Endodermal cell (in vitro differentiated cells): ENCODE results near the gene SGSM2. TPM values are rescaled to one million over a fixed set of nuclear protein-coding genes. Genes with fewer than 3 reads are reported as not detected.

Experiments
- DNase-seq: peaks from one replicate; pipeline ENCODE4 v3.0.0-alpha.2; 2017
- H3K27ac ChIP-seq: 2 replicates; pipeline ENCODE4 v1.5.1; 2013; ENCODE audit warnings: mild to moderate bottlenecking, low read depth, low read length, moderate library complexity
- H3K27me3 ChIP-seq: 2 replicates; pipeline ENCODE4 v1.6.1; 2013; ENCODE audit warnings: mild to moderate bottlenecking, low read length, moderate library complexity; ENCODE audit not compliant: insufficient read depth, control insufficient read depth, poor library complexity, severe bottlenecking
- H3K36me3 ChIP-seq: 2 replicates; pipeline ENCODE4 v1.7.0; 2013; ENCODE audit warnings: mild to moderate bottlenecking, low read length, moderate library complexity; ENCODE audit not compliant: control insufficient read depth, insufficient read depth
- H3K4me1 ChIP-seq: one replicate; pipeline ENCODE4 v1.7.0; 2013; ENCODE audit warnings: low read length; ENCODE audit not compliant: control insufficient read depth, insufficient read depth
- H3K4me3 ChIP-seq: 2 replicates; pipeline ENCODE4 v1.5.1; 2013; ENCODE audit warnings: mild to moderate bottlenecking, low read length, moderate library complexity
- H3K9ac ChIP-seq: 2 replicates; pipeline ENCODE4 v1.6.1; 2013; ENCODE audit warnings: mild to moderate bottlenecking, low read length, moderate library complexity; ENCODE audit not compliant: poor library complexity, severe bottlenecking; ENCODE audit errors: extremely low read depth
- H3K9me3 ChIP-seq: 2 replicates; pipeline ENCODE4 v1.6.1; 2013; ENCODE audit warnings: mild to moderate bottlenecking, low read length, moderate library complexity; ENCODE audit not compliant: control insufficient read depth
- H3K27ac Mint-ChIP-seq: 2 replicates; pipeline ENCODE4 v1.8.0; 2020; ENCODE audit warnings: mixed read lengths
- H3K27me3 Mint-ChIP-seq: 2 replicates; pipeline ENCODE4 v1.8.0; 2021; ENCODE audit warnings: mild to moderate bottlenecking, mixed read lengths; ENCODE audit not compliant: insufficient read depth
- H3K36me3 Mint-ChIP-seq: 2 replicates; pipeline ENCODE4 v1.8.0; 2020; ENCODE audit warnings: low read depth, mixed read lengths
- H3K4me1 Mint-ChIP-seq: 2 replicates; pipeline ENCODE4 v1.8.0; 2020; ENCODE audit warnings: mixed read lengths
- H3K4me3 Mint-ChIP-seq: 2 replicates; pipeline ENCODE4 v1.8.0; 2020; ENCODE audit warnings: mild to moderate bottlenecking, moderate library complexity, mixed read lengths
- H3K9me3 Mint-ChIP-seq: 2 replicates; pipeline ENCODE4 v1.8.0; 2020; ENCODE audit warnings: mild to moderate bottlenecking, mixed read lengths
- CTCF ChIP-seq: fragments of 200-600 bp; sonication (generic); conservative IDR thresholded peaks from 2 replicates; pipeline ENCODE4 v1.5.0; 2021; ENCODE audit warnings: antibody characterized with exemption, mild to moderate bottlenecking
- WGBS, 2 experiments: methylation state at CpG; one replicate each; pipeline versions ENCODE4 v1.1.5 to v1.1.7; 2013; ENCODE audit warnings: missing lambda C conversion rate in 2 of 2, mixed read lengths in 1 of 2; ENCODE audit not compliant: insufficient coverage in 1 of 2, insufficient read length in 1 of 2; 5-methylcytosine and 5-hydroxymethylcytosine counted together
- total RNA-seq, 2 donors: library from RNA; stranded (reverse); fragmentation: NEBNext Ultra II Directional in 1 of 2; extraction: Animal tissue kit (Norgen Biotek cat#: 25700) in 1 of 2; gene quantifications; 2 replicates in 1 of 2; 3 replicates in 1 of 2; pipeline ENCODE4 v1.2.1, GENCODE V29; 2021

SGSM2 gene
- total RNA-seq, 2 donors from 2014 or later: 62.5 to 77.3 TPM

GRCh38 chr17:2361010-2361760, 23.9 kb downstream of the SGSM2 start:
- no peak for DNase-seq
- H3K27me3 Mint-ChIP-seq: no peaks in the 10 kb centered on the region
- no peaks in the 10 kb centered on the region for H3K4me1 ChIP-seq
- H3K9me3 Mint-ChIP-seq: no peaks in the 10 kb centered on the region
- H3K4me3 ChIP-seq: no peak overlapping the region
- TF ChIP-seq CTCF: no peak
- H3K4me3 Mint-ChIP-seq: no peak overlapping the region
- peaks cover 9% of the 10 kb centered on the region for H3K36me3 Mint-ChIP-seq
- no peak overlapping the region for H3K27ac ChIP-seq
- H3K9me3 ChIP-seq: no peaks in the 10 kb centered on the region
- no peaks in the 10 kb centered on the region for H3K4me1 Mint-ChIP-seq
- WGBS, 2 experiments: 87 to 90% methylated on average over 10 to 21 of the region's 21 CpGs
- H3K27ac Mint-ChIP-seq: no peak overlapping the region
- H3K9ac ChIP-seq: no peak overlapping the region
- H3K36me3 ChIP-seq: peaks cover 21% of the 10 kb centered on the region
- no peaks in the 10 kb centered on the region for H3K27me3 ChIP-seq

DNA sequence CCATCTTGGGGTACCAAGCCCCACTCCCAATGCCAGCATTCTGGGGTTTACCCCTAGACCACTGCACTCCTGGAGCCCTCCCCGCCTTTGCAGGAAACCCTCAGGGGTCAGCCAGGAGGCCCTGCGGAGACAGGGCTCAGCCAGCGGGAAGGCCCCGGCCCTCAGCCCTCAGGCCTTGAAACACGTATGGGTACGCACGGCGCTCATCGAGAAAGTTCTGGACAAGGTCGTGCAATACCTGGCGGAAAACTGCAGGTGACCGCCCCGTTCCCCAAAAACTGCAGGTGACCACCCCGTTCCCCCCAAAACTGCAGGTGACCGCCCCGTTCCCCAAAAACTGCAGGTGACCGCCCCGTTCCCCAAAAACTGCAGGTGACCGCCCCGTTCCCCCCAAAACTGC, 24.7 kb downstream of the SGSM2 start:
- Mint-ChIP-seq H3K4me1 (no peaks in the 10 kb centered on the region), H3K4me3 (no peak overlapping the region), H3K36me3 (peaks cover 12% of the 10 kb centered on the region), H3K27ac (no peak overlapping the region), H3K9me3 (no peaks in the 10 kb centered on the region), H3K27me3 (no peaks in the 10 kb centered on the region)
- no peak for TF ChIP-seq CTCF
- H3K27me3 ChIP-seq: no peaks in the 10 kb centered on the region
- peaks cover 20% of the 10 kb centered on the region for H3K36me3 ChIP-seq
- H3K27ac ChIP-seq: no peak overlapping the region
- no peaks in the 10 kb centered on the region for H3K9me3 ChIP-seq
- no peaks in the 10 kb centered on the region for H3K4me1 ChIP-seq
- no peak overlapping the region for H3K9ac ChIP-seq
- H3K4me3 ChIP-seq: no peak overlapping the region
- no peak for DNase-seq
- WGBS, 2 experiments: 95 to 96% methylated on average over 13 to 20 of the region's 20 CpGs

DNA sequence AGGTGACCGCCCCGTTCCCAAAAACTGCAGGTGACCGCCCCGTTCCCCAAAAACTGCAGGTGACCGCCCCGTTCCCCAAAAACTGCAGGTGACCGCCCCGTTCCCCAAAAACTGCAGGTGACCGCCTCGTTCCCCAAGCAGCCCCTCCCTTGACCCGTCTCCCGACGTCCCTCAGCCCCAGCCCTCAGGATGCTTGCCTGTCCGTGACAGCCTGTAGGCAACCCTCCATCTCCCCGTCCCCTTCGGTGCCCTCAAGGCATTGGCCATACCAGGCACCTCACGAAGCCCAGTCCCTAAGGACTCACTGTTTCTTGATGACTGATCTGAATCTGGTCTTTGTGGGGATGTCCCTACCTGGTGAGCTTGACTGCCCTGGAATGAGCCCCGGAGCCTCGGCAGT, 25.1 kb downstream of the SGSM2 start:
- H3K27ac ChIP-seq: no peak overlapping the region
- no peak for TF ChIP-seq CTCF
- H3K9ac ChIP-seq: no peak overlapping the region
- Mint-ChIP-seq H3K27me3 (no peaks in the 10 kb centered on the region), H3K4me1 (no peaks in the 10 kb centered on the region), H3K27ac (no peak overlapping the region), H3K9me3 (no peaks in the 10 kb centered on the region), H3K36me3 (peaks cover 13% of the 10 kb centered on the region), H3K4me3 (no peak overlapping the region)
- no peak for DNase-seq
- no peaks in the 10 kb centered on the region for H3K9me3 ChIP-seq
- H3K36me3 ChIP-seq: peaks cover 18% of the 10 kb centered on the region
- no peak overlapping the region for H3K4me3 ChIP-seq
- H3K4me1 ChIP-seq: no peaks in the 10 kb centered on the region
- H3K27me3 ChIP-seq: no peaks in the 10 kb centered on the region
- WGBS, 2 experiments: 96% methylated on average over 17 to 19 of the region's 19 CpGs
